T-cell (primary cell): Measurements from ENCODE around the gene FAM163B. TPM values are rescaled to one million over a fixed set of nuclear protein-coding genes. Genes with fewer than 3 reads are reported as not detected.

Experiments
- ATAC-seq, 4 experiments: fragments of 200-7000 bp in 3 of 4; fragments of 150-1000 bp in 1 of 4; cut with Tn5 transposase; replicated peaks in 1 of 4; 1 replicate in 3 of 4; 2 replicates in 1 of 4; pipeline ENCODE4 v1.10.0; 2021; ENCODE audit warnings: moderate library complexity in 3 of 4, mild to moderate bottlenecking in 2 of 4, moderate number of reproducible peaks in 1 of 4
- CTCF ChIA-PET, 2 donors: fragments of 300-600 bp; sonication (Branson Sonifier 250); formaldehyde crosslinking; loops; one replicate each; lab custom pipeline; 2022; ENCODE audit warnings: antibody characterized with exemption in 2 of 2; lab: Charles Lee
- POLR2A ChIA-PET, 2 donors: fragments of 300-600 bp; sonication (Branson Sonifier 250); formaldehyde crosslinking; loops; one replicate each; lab custom pipeline; 2022; ENCODE audit warnings: antibody characterized with exemption in 2 of 2; lab: Charles Lee
- DNase-seq, 35 experiments: peaks; one replicate each; pipeline versions ENCODE4 v3.0.0 to v3.0.0-alpha.2; 2013 to 2023
- H3K27ac ChIP-seq: one replicate; pipeline ENCODE4 v1.5.1; 2013; ENCODE audit warnings: low read length
- H3K27me3 ChIP-seq, 2 experiments: replicated peaks in 1 of 2; 1 replicate in 1 of 2; 2 replicates in 1 of 2; pipeline versions ENCODE4 v1.6.1 to v1.7.0; 2013; ENCODE audit warnings: low read length in 1 of 2, mixed read lengths in 1 of 2; ENCODE audit not compliant: control insufficient read depth in 2 of 2, insufficient read depth in 2 of 2; ENCODE audit errors: extremely low read depth in 1 of 2
- H3K36me3 ChIP-seq, 2 donors: 1 replicate in 1 of 2; 2 replicates in 1 of 2; pipeline versions ENCODE4 v1.6.1 to v1.7.0; 2013; ENCODE audit warnings: low read length in 1 of 2; ENCODE audit not compliant: control insufficient read depth in 2 of 2, insufficient read depth in 1 of 2; ENCODE audit errors: extremely low read depth in 1 of 2
- H3K4me1 ChIP-seq, 2 experiments: 1 replicate in 1 of 2; 2 replicates in 1 of 2; pipeline versions ENCODE4 v1.6.1 to v1.7.0; 2013; ENCODE audit warnings: low read length in 2 of 2, mixed read lengths in 1 of 2; ENCODE audit not compliant: insufficient read depth in 2 of 2, control insufficient read depth in 1 of 2; ENCODE audit errors: extremely low read depth in 1 of 2
- H3K4me3 ChIP-seq, 2 donors: 1 replicate in 1 of 2; 2 replicates in 1 of 2; pipeline versions ENCODE4 v1.5.1 to v1.7.0; 2013; ENCODE audit warnings: mild to moderate bottlenecking in 2 of 2, low read length in 1 of 2, moderate library complexity in 1 of 2; ENCODE audit not compliant: control insufficient read depth in 1 of 2; ENCODE audit errors: extremely low read depth in 1 of 2
- H3K9me3 ChIP-seq: 2 replicates; pipeline ENCODE4 v1.7.0; 2013
- H3K27ac Mint-ChIP-seq, 2 donors: one replicate each; pipeline ENCODE4 v1.8.0; 2020 to 2021; ENCODE audit warnings: mild to moderate bottlenecking in 2 of 2, mixed read lengths in 2 of 2
- H3K27me3 Mint-ChIP-seq, 2 donors: one replicate each; pipeline ENCODE4 v1.8.0; 2021 to 2022; ENCODE audit warnings: mixed read lengths in 2 of 2
- H3K36me3 Mint-ChIP-seq: one replicate; pipeline ENCODE4 v1.8.0; 2021; ENCODE audit warnings: mixed read lengths
- H3K4me1 Mint-ChIP-seq, 3 donors: one replicate each; pipeline ENCODE4 v1.8.0; 2020 to 2022; ENCODE audit warnings: mixed read lengths in 3 of 3, mild to moderate bottlenecking in 1 of 3
- H3K4me3 Mint-ChIP-seq, 3 donors: one replicate each; pipeline ENCODE4 v1.8.0; 2020 to 2022; ENCODE audit warnings: mild to moderate bottlenecking in 3 of 3, mixed read lengths in 3 of 3, moderate library complexity in 3 of 3
- H3K9me3 Mint-ChIP-seq, 3 donors: one replicate each; pipeline ENCODE4 v1.8.0; 2020 to 2022; ENCODE audit warnings: mixed read lengths in 3 of 3
- WGBS: methylation state at CpG from one replicate; pipeline ENCODE4 v1.1.5; 2013; ENCODE audit warnings: missing lambda C conversion rate; ENCODE audit not compliant: insufficient coverage; 5-methylcytosine and 5-hydroxymethylcytosine counted together
- total RNA-seq, 35 experiments: library from RNA in 6 of 35; stranded (reverse) in 6 of 35; fragments of 120-200 nt in 1 of 35; gene quantifications; one replicate each; pipeline versions ENCODE4 v1.2.1 to v1.2.4 and lab custom pipeline; 2013 to 2026

The FAM163B gene
- total RNA-seq, 5 donors from 2014 or later (not counting 1 experiment from before 2014, with no cell fraction given) = not detected

DNA sequence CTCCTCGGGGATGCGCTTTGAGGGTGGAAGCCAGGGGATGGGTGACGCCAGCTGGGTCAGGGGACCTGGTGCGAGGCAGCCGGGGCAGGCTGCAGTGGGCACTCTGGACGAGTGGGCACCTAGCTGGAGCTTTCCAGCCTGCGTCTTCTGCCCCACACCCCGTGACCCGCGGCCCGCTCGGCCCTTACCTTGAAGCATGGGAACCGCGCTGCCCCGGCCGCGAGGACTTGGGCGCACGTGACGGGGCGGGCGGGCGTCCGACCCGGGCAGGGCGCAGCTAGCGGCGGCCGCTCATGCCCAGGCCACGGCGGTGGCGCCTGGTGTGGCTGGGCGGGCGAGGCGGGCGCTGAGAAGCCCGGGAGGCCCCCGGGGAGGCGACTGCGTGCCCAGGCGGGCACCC is 300 bp downstream of the FAM163B start:
- Mint-ChIP-seq H3K36me3 (no peaks in the 10 kb centered on the region), H3K4me3 (no peak overlapping the region), H3K27ac (no peak overlapping the region), H3K4me1 (peaks cover 12 to 15% (median 13%) of the 10 kb centered on the region in 3 donors), H3K27me3 (peaks cover 26 to 63% of the 10 kb centered on the region in 2 donors), H3K9me3 (no peaks in the 10 kb centered on the region)
- Histone ChIP-seq H3K4me1 (peaks cover 7 to 15% of the 10 kb centered on the region in 2 experiments), H3K4me3 (peak overlapping the region in 1 of 2 donors; percentile 35), H3K27ac (no peak overlapping the region), H3K27me3 (peaks cover 3 to 60% of the 10 kb centered on the region in 2 experiments), H3K9me3 (no peaks in the 10 kb centered on the region), H3K36me3 (no peaks in the 10 kb centered on the region)
- POLR2A ChIA-PET = interaction anchor here in 1 of 2 donors (0.5 kb wide), 1 partner anchor 82 kb away, joined by 3 read pairs; no protein-coding TSS in a partner anchor
- ATAC-seq = no peak
- DNase-seq = no peak
- 17% methylated on average over 41 of the region's 41 CpGs for WGBS
- CTCF ChIA-PET = no interaction called here

DNA sequence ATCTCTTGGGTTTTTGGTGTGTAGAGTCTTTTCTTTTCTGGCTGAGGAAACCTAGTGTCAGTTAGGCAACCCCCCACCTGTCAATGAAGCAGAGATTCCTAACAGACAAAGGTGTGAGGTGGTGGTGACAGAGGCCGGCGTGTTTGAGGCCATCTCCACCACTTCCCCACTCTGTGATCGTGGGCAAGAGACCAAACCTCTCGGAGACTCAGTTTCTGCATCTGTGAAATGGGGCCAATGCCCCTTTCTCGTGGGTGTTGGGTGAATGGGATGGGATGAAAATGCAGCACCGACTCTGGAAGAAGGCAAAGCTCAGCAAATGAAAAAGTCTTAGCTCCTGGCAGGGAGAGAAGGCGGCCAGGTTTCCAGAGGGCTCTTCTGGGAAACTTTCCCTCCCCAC is 807 bp downstream of the FAM163B start:
- no peak overlapping the region for H3K4me3 ChIP-seq
- DNase-seq (no peak), ATAC-seq (no peak)
- peaks cover 26 to 63% of the 10 kb centered on the region in 2 donors for H3K27me3 Mint-ChIP-seq
- no peaks in the 10 kb centered on the region for H3K36me3 Mint-ChIP-seq
- no peak overlapping the region for H3K27ac Mint-ChIP-seq
- CTCF ChIA-PET = no interaction called here
- H3K4me1 ChIP-seq = peaks cover 9 to 15% of the 10 kb centered on the region in 2 experiments
- no peaks in the 10 kb centered on the region for H3K9me3 Mint-ChIP-seq
- peaks cover 3 to 60% of the 10 kb centered on the region in 2 experiments for H3K27me3 ChIP-seq
- no peaks in the 10 kb centered on the region for H3K36me3 ChIP-seq
- H3K4me3 Mint-ChIP-seq = peak overlapping the region in 1 of 3 donors; percentile 36
- POLR2A ChIA-PET = no interaction called here
- no peak overlapping the region for H3K27ac ChIP-seq
- no CpG with 5 or more reads among the region's 7 CpGs for WGBS
- H3K9me3 ChIP-seq = no peaks in the 10 kb centered on the region
- H3K4me1 Mint-ChIP-seq = peaks cover 12 to 15% (median 13%) of the 10 kb centered on the region in 3 donors

GRCh38 chr9:133607976-133608375 is 1.2 kb downstream of the FAM163B start:
- no peak overlapping the region for H3K27ac Mint-ChIP-seq
- Histone ChIP-seq H3K36me3 (no peaks in the 10 kb centered on the region), H3K9me3 (no peaks in the 10 kb centered on the region), H3K27ac (no peak overlapping the region), H3K4me3 (no peak overlapping the region), H3K27me3 (peaks cover 3 to 60% of the 10 kb centered on the region in 2 experiments), H3K4me1 (peaks cover 13 to 15% of the 10 kb centered on the region in 2 experiments)
- H3K9me3 Mint-ChIP-seq = no peaks in the 10 kb centered on the region
- peak overlapping the region in 1 of 3 donors; percentile 36 for H3K4me3 Mint-ChIP-seq
- H3K36me3 Mint-ChIP-seq = no peaks in the 10 kb centered on the region
- ChIA-PET CTCF (no interaction called here), POLR2A (interaction anchor here in 1 of 2 donors (0.6 kb wide), 1 partner anchor 407 kb away, joined by 4 read pairs; no protein-coding TSS in a partner anchor)
- DNase-seq (no peak), ATAC-seq (no peak)
- 80% methylated on average over 1 of the region's 8 CpGs for WGBS
- peaks cover 12 to 15% (median 13%) of the 10 kb centered on the region in 3 donors for H3K4me1 Mint-ChIP-seq
- H3K27me3 Mint-ChIP-seq = peaks cover 22 to 59% of the 10 kb centered on the region in 2 donors

DNA sequence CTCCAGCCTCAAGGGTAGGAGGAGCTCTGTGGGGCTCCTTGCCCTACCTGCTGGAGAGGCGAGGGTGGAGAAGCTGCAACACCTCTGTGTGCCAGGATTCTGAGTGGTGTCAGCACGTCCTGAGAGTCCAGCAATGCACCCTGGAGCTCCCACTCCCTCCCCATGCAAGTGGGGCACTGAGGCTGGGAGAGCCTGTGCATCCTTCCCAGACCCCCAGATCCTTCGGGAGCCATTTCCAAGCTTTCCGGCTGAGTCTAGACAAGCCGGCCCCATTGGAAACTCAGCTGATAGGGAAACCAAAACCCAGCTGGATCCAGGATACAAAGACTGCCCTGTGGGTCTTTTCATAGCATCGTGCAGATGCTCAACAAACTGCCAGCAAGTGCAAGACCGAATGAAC is 1.8 kb downstream of the FAM163B start:
- Histone ChIP-seq H3K4me1 (peaks cover 14 to 15% of the 10 kb centered on the region in 2 experiments), H3K36me3 (no peaks in the 10 kb centered on the region), H3K27me3 (peaks cover 3 to 58% of the 10 kb centered on the region in 2 experiments), H3K9me3 (no peaks in the 10 kb centered on the region), H3K4me3 (no peak overlapping the region), H3K27ac (no peak overlapping the region)
- CTCF ChIA-PET = no interaction called here
- DNase-seq = no peak
- 65% methylated on average over 7 of the region's 7 CpGs for WGBS
- Mint-ChIP-seq H3K4me1 (peaks cover 12 to 15% (median 13%) of the 10 kb centered on the region in 3 donors), H3K36me3 (no peaks in the 10 kb centered on the region), H3K9me3 (no peaks in the 10 kb centered on the region), H3K27ac (no peak overlapping the region), H3K4me3 (no peak overlapping the region), H3K27me3 (peaks cover 22 to 57% of the 10 kb centered on the region in 2 donors)
- POLR2A ChIA-PET = interaction anchor here in 1 of 2 donors (0.6 kb wide), 1 partner anchor 408 kb away, joined by 4 read pairs; no protein-coding TSS in a partner anchor
- ATAC-seq = no peak

DNA sequence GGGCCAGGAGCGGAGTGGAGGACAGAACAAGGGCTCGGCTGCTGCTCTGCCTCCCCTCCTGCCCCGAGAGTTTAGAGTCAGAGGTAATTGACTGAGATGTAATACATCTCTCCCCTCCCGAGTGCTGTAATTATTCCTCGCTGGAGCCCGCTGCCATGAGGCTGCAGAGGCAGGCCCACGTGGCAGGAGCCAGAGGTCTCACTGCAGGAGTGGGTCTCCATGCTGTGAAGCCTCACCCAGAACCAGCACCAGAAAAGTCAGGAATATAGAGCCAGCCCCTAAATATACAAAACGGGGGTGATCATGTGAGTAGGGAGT is 2.5 kb downstream of the FAM163B start:
- Mint-ChIP-seq H3K27me3 (peaks cover 21 to 53% of the 10 kb centered on the region in 2 donors), H3K4me1 (peaks cover 12 to 15% (median 13%) of the 10 kb centered on the region in 3 donors), H3K4me3 (no peak overlapping the region), H3K27ac (no peak overlapping the region), H3K36me3 (no peaks in the 10 kb centered on the region), H3K9me3 (no peaks in the 10 kb centered on the region)
- ChIA-PET CTCF (no interaction called here), POLR2A (no interaction called here)
- no CpG with 5 or more reads among the region's 8 CpGs for WGBS
- Histone ChIP-seq H3K4me3 (no peak overlapping the region), H3K9me3 (no peaks in the 10 kb centered on the region), H3K27ac (no peak overlapping the region), H3K4me1 (peaks cover 14 to 15% of the 10 kb centered on the region in 2 experiments), H3K36me3 (no peaks in the 10 kb centered on the region), H3K27me3 (peaks cover 3 to 64% of the 10 kb centered on the region in 2 experiments)
- no peak for ATAC-seq
- no peak for DNase-seq

- DNase-seq = no peak
- Mint-ChIP-seq H3K4me1 (peaks cover 12 to 15% (median 13%) of the 10 kb centered on the region in 3 donors), H3K27ac (no peak overlapping the region), H3K9me3 (no peaks in the 10 kb centered on the region), H3K36me3 (no peaks in the 10 kb centered on the region), H3K27me3 (peaks cover 15 to 50% of the 10 kb centered on the region in 2 donors), H3K4me3 (no peak overlapping the region)
- WGBS = 84% methylated on average over 13 of the region's 16 CpGs
- H3K4me3 ChIP-seq = no peak overlapping the region
- H3K27me3 ChIP-seq = peaks cover 3 to 66% of the 10 kb centered on the region in 2 experiments
- ChIA-PET POLR2A (no interaction called here), CTCF (interaction anchor here in 1 of 2 donors (0.9 kb wide), 1 partner anchor 17 kb away, joined by 3 read pairs; no protein-coding TSS in a partner anchor)
- ATAC-seq = no peak
- peaks cover 14 to 15% of the 10 kb centered on the region in 2 experiments for H3K4me1 ChIP-seq
- no peak overlapping the region for H3K27ac ChIP-seq
- H3K9me3 ChIP-seq = no peaks in the 10 kb centered on the region
- no peaks in the 10 kb centered on the region for H3K36me3 ChIP-seq
Measured at GRCh38 chr9:133605856-133606707, 3.1 kb downstream of the FAM163B start.
